BE2C (cell line): ENCODE data around the gene PYGB. TPM values are rescaled to one million over a fixed set of nuclear protein-coding genes. Genes with fewer than 3 reads are reported as not detected.
A peak's percentile ranks its signal among the peaks of the same experiment; 100 is the strongest.

ENCODE experiments used
- DNase-seq: peaks from one replicate; pipeline ENCODE4 v3.0.0-alpha.2; 2020
- H3K27me3 ChIP-seq: fragments of 250-450 bp; sonication (Bioruptor Pico); 2 replicates; pipeline ENCODE4 v1.5.1; 2020; ENCODE audit warnings: mild to moderate bottlenecking
- H3K36me3 ChIP-seq: fragments of 250-450 bp; sonication (Bioruptor Pico); 2 replicates; pipeline ENCODE4 v1.5.1; 2020; ENCODE audit warnings: mild to moderate bottlenecking
- H3K4me1 ChIP-seq: fragments of 250-450 bp; sonication (Bioruptor Pico); 2 replicates; pipeline ENCODE4 v1.5.1; 2020
- H3K4me3 ChIP-seq: 2 replicates; pipeline ENCODE4 v1.5.1; 2011; ENCODE audit warnings: low read depth, low read length
- H3K9me3 ChIP-seq: fragments of 250-450 bp; sonication (Bioruptor Pico); 2 replicates; pipeline ENCODE4 v1.5.1; 2020
- polyA plus RNA-seq: library from polyadenylated mRNA; unstranded; fragments of >200 nt; gene quantifications from one replicate; pipeline ENCODE4 v1.2.1, GENCODE V29; 2012; ENCODE audit warnings: low read depth, missing spikeins; ENCODE audit not compliant: insufficient read length, insufficient read depth
- TF ChIP-seq, protein P1 (sequence below): IDR thresholded peaks from 2 replicates; pipeline ENCODE4 v1.5.1; 2012; ENCODE audit warnings: mild to moderate bottlenecking, low read depth, low read length

Gene PYGB
- polyA plus RNA-seq, result 58.6 TPM

DNA sequence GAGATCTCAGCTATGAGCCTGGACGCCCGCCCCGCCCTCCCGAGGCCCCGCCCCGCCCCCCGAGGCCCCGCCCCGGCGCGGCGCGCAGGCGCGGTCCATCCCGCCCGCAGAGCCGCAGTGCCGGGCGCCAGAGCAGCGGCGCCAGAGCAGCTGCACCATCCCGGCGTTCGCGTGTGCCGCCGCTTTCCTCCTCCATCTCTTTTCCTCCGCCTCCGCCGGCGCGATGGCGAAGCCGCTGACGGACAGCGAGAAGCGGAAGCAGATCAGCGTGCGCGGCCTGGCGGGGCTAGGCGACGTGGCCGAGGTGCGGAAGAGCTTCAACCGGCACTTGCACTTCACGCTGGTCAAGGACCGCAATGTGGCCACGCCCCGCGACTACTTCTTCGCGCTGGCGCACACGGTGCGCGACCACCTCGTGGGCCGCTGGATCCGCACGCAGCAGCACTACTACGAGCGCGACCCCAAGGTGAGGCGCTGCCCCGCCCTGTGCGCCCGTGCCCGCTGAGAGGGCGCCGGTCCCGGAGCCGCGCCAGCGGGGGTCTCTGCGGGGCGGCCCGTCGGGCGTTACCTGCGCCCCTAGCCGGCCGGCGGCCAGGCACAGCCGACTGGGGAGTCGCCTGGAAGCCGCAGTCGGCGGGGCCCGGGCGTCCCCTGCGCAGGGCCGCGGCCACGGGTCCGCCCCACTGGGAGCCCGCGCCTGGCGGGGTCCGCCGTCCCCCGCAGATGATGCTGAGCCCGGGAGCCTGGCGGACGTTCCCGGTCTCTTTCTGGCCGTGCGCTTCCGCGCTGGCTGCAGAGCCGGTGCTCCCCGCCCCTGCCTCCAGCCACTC is at the start of gene PYGB:
Gene PYGB, plus strand, starts transcription at position 130 of the 830 bp plus-strand sequence. Its CDS starts 94 bp downstream, at position 224.
- TF ChIP-seq, protein P1, sequence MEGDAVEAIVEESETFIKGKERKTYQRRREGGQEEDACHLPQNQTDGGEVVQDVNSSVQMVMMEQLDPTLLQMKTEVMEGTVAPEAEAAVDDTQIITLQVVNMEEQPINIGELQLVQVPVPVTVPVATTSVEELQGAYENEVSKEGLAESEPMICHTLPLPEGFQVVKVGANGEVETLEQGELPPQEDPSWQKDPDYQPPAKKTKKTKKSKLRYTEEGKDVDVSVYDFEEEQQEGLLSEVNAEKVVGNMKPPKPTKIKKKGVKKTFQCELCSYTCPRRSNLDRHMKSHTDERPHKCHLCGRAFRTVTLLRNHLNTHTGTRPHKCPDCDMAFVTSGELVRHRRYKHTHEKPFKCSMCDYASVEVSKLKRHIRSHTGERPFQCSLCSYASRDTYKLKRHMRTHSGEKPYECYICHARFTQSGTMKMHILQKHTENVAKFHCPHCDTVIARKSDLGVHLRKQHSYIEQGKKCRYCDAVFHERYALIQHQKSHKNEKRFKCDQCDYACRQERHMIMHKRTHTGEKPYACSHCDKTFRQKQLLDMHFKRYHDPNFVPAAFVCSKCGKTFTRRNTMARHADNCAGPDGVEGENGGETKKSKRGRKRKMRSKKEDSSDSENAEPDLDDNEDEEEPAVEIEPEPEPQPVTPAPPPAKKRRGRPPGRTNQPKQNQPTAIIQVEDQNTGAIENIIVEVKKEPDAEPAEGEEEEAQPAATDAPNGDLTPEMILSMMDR, result no peak
- no peaks in the 10 kb centered on the region for H3K27me3 ChIP-seq
- no peaks in the 10 kb centered on the region for H3K9me3 ChIP-seq
- H3K4me1 ChIP-seq, result peaks cover 23% of the 10 kb centered on the region
- peak within 1 kb of the TSS; percentile 85 for H3K4me3 ChIP-seq
- H3K36me3 ChIP-seq, result peaks cover 2% of the 10 kb centered on the region; the same call in 1 of the 2 replicates
- DNase-seq, result peak; percentile 86

DNA sequence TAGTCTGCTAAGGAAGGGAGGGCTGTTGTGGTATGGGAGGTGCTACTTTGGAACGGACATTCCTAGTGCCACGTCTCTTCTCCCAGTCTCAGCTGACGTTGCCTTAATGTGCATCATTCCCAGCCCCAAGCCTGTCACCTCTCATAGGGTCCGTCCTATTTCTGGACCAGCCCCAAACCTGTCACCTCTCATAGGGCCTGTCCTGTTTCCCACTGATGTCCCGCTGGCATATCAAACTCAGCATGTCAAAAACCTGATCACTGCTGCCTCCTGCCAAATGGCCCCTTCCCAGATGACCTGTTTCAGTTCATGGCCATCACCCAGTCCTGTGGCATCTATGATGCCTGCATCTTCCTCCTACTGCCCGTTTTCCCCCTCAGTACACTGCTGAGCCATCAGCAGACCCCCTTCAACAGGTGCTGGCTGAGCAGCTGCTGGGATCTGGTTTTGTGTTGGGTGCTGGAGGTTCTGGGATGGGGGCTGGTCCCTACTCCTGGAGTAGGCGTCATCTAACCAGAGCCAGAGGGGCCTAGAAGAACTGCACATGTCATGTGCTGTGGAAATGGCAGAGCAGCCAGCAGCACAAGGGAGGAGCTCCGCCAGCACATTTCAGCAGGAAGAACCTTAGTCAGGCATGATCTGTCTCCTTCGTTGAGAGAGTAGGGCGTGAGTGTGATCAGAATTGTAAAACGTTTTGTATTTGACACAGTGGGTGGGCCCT is 49.1 kb upstream of the PYGB start:
- Histone ChIP-seq H3K4me3 (no peak overlapping the region), H3K4me1 (peaks cover 9% of the 10 kb centered on the region), H3K27me3 (no peaks in the 10 kb centered on the region), H3K9me3 (no peaks in the 10 kb centered on the region), H3K36me3 (no peaks in the 10 kb centered on the region)
- DNase-seq, result peak; percentile 49
- TF ChIP-seq, protein P1, result no peak

DNA sequence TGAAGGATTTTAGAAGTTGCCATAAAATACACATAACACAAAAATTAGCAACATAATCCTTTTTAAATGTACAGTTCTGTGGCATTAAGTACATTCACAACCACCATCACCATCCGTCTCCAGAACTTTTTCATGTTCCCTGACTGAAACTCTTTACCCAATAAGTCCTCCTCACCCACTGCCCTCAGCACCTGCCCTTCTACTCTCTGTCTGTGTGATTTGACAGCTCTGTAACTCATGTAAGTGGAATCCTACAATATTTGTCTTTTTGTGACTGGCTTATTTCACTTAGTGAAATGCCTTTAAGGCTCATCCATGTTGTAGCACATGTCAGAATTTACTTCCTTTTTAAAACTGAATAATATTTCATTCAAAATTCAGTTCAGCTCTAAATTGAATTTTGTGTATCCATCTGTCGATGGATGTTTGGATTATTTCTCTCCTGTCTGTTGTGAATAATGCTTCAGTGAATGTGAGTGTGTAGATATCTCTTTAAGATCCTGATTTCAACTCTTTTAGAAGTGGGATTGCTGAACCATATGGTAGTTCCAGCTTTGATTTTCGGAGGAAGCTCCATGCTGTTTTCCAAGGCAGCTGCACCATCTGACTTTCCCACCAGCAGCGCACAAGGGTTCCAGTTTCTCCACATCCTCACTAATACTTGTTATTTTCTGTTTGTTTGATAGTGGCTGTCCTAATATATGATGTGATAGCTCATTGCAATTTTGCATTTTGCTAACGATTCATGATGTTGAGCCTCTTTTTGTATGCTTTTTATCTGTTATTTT is 48.2 kb upstream of the PYGB start:
- H3K27me3 ChIP-seq, result no peaks in the 10 kb centered on the region
- DNase-seq, result no peak
- peaks cover 9% of the 10 kb centered on the region for H3K4me1 ChIP-seq
- no peak overlapping the region for H3K4me3 ChIP-seq
- TF ChIP-seq, protein P1, result no peak
- no peaks in the 10 kb centered on the region for H3K9me3 ChIP-seq
- no peaks in the 10 kb centered on the region for H3K36me3 ChIP-seq

GRCh38 chr20:25203089-25203488 is 44.8 kb upstream of the PYGB start:
- Histone ChIP-seq H3K4me3 (no peak overlapping the region), H3K36me3 (no peaks in the 10 kb centered on the region)

DNA sequence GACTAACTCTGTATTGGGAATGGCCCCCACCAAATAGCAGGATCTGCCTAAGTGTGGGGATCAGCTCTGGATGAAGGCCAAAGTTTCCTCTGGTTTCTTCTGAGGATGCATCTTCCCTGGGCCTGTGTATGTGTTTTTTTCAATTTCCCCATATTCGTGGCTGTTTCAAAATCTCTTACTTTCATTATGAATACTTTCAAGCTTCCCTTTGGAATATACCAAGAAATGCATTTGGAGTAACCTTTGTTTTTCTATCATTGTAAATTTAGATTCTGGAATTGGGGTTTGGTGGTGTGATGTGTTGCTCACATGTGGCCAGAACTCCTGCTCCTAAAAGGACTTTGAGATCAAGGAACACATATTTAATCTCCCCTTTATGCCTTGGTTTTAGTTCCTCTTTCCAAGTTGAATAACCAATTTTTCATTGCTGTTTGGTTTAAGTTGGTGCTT is 44.0 kb upstream of the PYGB start:
- Histone ChIP-seq H3K36me3 (no peaks in the 10 kb centered on the region), H3K9me3 (no peaks in the 10 kb centered on the region), H3K4me1 (peaks cover 7% of the 10 kb centered on the region; the same call in 1 of the 2 replicates), H3K4me3 (no peak overlapping the region), H3K27me3 (no peaks in the 10 kb centered on the region)
- no peak for DNase-seq
- TF ChIP-seq, protein P1, result no peak

More at GRCh38 chr20:25203089-25203488, 44.8 kb upstream of the PYGB start:
- TF ChIP-seq, protein P1, result no peak
- H3K27me3 ChIP-seq, result no peaks in the 10 kb centered on the region
- DNase-seq, result no peak
- no peaks in the 10 kb centered on the region for H3K9me3 ChIP-seq
- H3K4me1 ChIP-seq, result peaks cover 9% of the 10 kb centered on the region
